T-helper 17 cell (primary cell): ENCODE measurements around the gene NUP210L. TPM values are rescaled to one million over a fixed set of nuclear protein-coding genes. Genes with fewer than 3 reads are reported as not detected.
A peak's percentile ranks its signal among the peaks of the same experiment; 100 is the strongest.

Experiments used
- ATAC-seq: fragments of 150-1000 bp; cut with Tn5 transposase; 2 replicates; pipeline ENCODE4 v1.10.0; 2021; ENCODE audit warnings: mild to moderate bottlenecking, moderate library complexity
- DNase-seq, 3 donors: peaks; one replicate each; pipeline versions ENCODE4 v3.0.0 to v3.0.0-alpha.2; 2020 to 2021
- H3K9me3 ChIP-seq: one replicate; pipeline ENCODE4 v1.7.0; 2013; ENCODE audit warnings: low read length, mild to moderate bottlenecking; ENCODE audit not compliant: control insufficient read depth, poor library complexity, severe bottlenecking
- H3K27ac Mint-ChIP-seq: one replicate; pipeline ENCODE4 v1.8.0; 2022; ENCODE audit warnings: mild to moderate bottlenecking, moderate library complexity, mixed read lengths
- H3K27me3 Mint-ChIP-seq: one replicate; pipeline ENCODE4 v1.8.0; 2022; ENCODE audit warnings: mixed read lengths
- H3K36me3 Mint-ChIP-seq: one replicate; pipeline ENCODE4 v1.8.0; 2022; ENCODE audit warnings: low read depth, mixed read lengths
- H3K4me1 Mint-ChIP-seq: one replicate; pipeline ENCODE4 v1.8.0; 2022; ENCODE audit warnings: mild to moderate bottlenecking, mixed read lengths
- H3K4me3 Mint-ChIP-seq: one replicate; pipeline ENCODE4 v1.8.0; 2022; ENCODE audit warnings: mild to moderate bottlenecking, moderate library complexity, mixed read lengths
- total RNA-seq, 4 donors: library from RNA in 2 of 4; stranded (reverse) in 2 of 4; gene quantifications; one replicate each; pipeline ENCODE4 v1.2.3 and lab custom pipeline; 2022 to 2026

NUP210L gene
- total RNA-seq, 2 donors from 2014 or later, result 0.07 TPM; not detected in 1

DNA sequence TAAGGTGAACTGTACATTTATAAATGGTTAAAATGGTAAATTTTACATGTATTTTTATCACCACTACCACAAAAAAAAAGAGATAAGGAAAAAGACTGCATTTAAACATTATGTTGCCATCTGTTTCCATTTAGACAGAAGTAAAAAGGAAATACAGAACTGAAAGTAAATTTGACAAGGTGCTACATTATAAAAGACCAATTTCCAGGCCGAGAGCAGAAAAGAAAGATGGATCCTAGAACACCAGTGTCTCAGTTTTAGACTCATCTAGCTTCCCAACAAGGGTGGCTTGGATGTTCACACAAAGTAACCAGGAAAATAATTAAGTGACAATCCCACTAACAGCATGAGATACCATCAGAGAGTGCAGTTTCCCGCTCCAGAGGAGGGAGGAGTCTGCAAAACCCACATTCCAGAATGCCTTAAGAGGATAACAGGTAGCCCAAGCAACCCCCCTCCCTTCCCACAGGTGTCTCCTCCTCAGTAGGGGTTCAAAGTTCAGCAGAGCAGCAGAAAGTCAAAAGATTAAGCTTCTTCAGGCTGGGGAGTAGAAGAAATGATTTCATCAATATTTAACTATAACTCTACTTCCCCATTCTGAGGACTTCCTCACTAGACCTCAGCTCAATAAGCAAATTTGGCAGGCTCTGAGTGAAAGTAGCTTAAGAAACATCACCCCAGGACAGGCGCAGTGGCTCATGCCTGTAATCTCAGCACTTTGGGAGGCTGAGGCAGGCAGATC lies 25.2 kb upstream of the NUP210L start:
- Mint-ChIP-seq H3K4me3 (peak overlapping the region; percentile 98), H3K27ac (peak overlapping the region; percentile 97), H3K36me3 (peaks cover 5% of the 10 kb centered on the region), H3K27me3 (no peaks in the 10 kb centered on the region), H3K4me1 (peaks cover 59% of the 10 kb centered on the region)
- ATAC-seq, result no peak
- no peaks in the 10 kb centered on the region for H3K9me3 ChIP-seq
- DNase-seq, result no peak

DNA sequence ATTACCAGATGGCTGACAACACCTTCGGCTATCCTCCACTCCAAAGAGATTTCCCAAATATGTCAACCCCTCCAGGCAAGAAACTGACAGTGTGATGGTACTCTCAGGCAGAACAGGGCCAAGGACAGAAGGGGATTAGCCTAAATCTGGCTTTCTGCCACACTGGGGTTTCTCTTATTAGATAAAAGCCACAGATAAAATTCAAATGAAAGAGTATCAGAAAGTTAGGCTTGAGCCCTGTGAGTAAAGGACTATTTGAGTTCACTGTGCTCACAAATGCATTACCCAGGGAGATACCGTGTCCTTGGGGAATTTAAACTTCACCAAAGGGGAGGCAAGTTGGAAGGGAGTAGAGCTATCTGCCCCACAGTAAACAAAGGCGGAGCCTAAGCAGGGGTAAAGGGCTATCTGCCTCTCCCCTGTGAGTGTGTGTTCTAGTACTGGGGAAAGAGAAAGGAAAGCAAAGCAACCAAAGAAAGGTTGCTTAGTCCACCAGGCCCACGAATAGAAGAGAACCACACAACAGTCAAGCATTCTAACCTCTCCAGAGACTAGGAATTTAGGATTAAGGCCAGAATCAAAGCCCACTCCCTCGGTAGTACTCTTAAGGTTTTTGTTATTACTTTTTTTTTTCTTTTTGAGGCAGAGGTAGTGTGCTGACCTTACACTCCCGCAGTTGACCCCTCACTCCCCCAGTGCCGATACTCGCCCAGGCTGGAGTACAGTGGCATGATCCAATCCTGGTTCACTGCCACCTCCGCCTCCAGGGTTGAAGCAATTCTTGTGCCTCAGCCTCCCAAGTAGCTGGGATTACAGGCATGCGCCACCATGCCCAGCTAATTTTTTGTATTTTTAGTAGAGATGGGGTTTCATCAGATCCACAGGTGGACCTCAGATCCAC lies 24.3 kb upstream of the NUP210L start:
- ATAC-seq, result no peak
- H3K4me1 Mint-ChIP-seq, result peaks cover 59% of the 10 kb centered on the region
- H3K27me3 Mint-ChIP-seq, result no peaks in the 10 kb centered on the region
- no peaks in the 10 kb centered on the region for H3K9me3 ChIP-seq
- DNase-seq, result no peak
- peak overlapping the region; percentile 97 for H3K27ac Mint-ChIP-seq
- peak overlapping the region; percentile 98 for H3K4me3 Mint-ChIP-seq
- peaks cover 5% of the 10 kb centered on the region for H3K36me3 Mint-ChIP-seq

DNA sequence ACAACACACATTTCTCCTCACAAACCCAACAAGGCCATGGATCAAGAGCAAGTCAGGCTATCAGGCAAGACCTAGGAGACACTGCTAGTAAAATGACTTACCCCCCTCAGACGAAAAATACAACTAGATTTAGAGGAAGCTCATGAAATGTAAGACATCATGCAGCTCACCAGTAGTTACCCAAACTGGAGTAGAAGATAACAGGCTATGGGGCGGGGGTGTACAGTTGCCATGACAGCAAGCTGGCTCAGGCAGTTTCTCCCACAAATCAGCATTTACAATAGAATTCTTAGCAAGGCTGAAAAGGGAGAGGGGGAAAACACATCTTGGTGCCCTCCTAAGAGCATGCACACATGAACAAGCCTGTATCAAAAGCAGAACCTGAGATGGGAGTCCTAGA lies 23.1 kb upstream of the NUP210L start:
- Mint-ChIP-seq H3K36me3 (peaks cover 4% of the 10 kb centered on the region), H3K27me3 (no peaks in the 10 kb centered on the region), H3K4me1 (peaks cover 54% of the 10 kb centered on the region), H3K27ac (peak overlapping the region; percentile 97), H3K4me3 (peak overlapping the region; percentile 98)
- H3K9me3 ChIP-seq, result no peaks in the 10 kb centered on the region
- no peak for DNase-seq
- no peak for ATAC-seq

DNA sequence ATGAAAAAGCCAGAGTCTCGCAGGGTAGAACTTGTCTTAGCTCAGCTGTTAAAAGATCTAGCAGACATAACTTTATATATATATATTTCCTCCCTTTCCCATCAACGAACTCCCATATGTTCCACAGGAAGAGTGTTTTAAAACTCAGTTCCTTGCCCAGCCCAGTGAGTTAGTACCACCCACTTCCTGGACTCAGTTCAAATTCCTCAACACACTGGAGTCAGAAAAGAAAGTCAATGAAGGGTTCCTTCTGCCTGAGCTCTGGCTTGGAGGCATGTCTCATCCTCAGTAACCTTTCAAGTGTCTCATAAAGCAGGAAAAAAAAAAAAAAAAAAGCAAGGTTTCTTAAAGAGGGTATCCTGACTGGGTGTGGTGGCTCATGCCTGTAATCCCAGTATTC lies 21.5 kb upstream of the NUP210L start:
- H3K36me3 Mint-ChIP-seq, result peaks cover 6% of the 10 kb centered on the region
- H3K27me3 Mint-ChIP-seq, result no peaks in the 10 kb centered on the region
- peak overlapping the region; percentile 97 for H3K27ac Mint-ChIP-seq
- H3K4me1 Mint-ChIP-seq, result peaks cover 50% of the 10 kb centered on the region
- DNase-seq, result no peak
- no peaks in the 10 kb centered on the region for H3K9me3 ChIP-seq
- no peak for ATAC-seq
- H3K4me3 Mint-ChIP-seq, result no peak overlapping the region

DNA sequence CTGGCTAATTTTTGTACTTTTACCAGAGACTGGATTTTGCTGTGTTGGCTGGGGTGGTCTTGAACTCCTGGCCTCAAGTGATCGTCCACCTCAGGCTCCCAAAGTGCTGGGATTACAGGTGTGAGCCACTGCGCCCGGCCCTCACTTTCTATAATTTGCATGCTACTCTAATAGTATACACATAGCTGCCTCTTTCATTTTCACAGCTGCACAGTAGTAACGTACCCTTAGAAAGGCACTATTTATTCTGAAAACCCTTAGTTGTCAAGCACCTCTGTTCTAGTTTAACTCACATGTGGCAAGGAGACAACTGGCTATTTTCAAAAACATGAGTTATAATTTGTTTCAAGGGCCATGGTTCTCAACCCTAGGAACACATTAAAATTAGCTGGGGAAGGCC lies 19.8 kb upstream of the NUP210L start:
- peaks cover 45% of the 10 kb centered on the region for H3K4me1 Mint-ChIP-seq
- no peaks in the 10 kb centered on the region for H3K9me3 ChIP-seq
- no peak overlapping the region for H3K4me3 Mint-ChIP-seq
- DNase-seq (no peak), ATAC-seq (no peak)
- no peaks in the 10 kb centered on the region for H3K27me3 Mint-ChIP-seq
- no peak overlapping the region for H3K27ac Mint-ChIP-seq
- peaks cover 10% of the 10 kb centered on the region for H3K36me3 Mint-ChIP-seq

DNA sequence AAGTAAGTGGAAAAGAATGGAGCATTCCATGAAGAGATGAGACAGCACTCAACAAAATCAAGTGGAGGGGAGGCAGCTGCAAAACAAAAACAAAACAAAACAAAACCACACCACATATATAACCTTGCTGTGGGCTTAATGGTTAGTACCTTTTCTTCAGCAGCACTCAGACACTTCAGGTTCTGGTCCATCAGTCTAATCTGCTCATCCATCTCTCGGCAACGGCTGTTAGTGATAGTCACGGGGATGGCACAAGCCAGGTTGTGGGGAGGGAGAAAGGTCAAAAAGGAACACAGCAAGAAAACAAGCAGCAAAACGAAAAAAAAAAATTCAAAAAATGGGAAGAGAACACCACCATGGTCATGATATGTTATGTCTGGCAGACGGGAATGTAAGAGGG lies 17.0 kb upstream of the NUP210L start:
- ATAC-seq, result no peak
- peaks cover 26% of the 10 kb centered on the region for H3K4me1 Mint-ChIP-seq
- no peak overlapping the region for H3K4me3 Mint-ChIP-seq

DNA sequence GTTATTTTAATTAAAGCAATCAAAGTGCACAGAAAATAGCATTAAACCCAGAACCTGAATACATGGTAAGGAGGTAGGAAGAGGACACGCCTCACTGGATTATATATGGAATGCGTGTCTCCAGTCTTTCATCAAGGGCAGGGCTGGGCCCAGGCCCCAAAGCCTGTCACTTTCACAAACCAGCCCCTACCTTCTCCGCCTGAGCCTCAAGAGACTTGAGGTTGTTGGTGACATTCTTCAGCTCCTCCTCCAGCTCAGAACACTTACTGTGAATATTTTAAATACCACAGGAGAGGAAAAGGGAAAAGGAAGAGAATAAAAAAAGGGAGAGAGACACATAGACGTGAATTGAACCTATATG lies 16.3 kb upstream of the NUP210L start:
- H3K4me3 Mint-ChIP-seq, result no peak overlapping the region
- peaks cover 23% of the 10 kb centered on the region for H3K4me1 Mint-ChIP-seq
- no peak for ATAC-seq
- peaks cover 13% of the 10 kb centered on the region for H3K36me3 Mint-ChIP-seq
- DNase-seq, result no peak
- no peaks in the 10 kb centered on the region for H3K27me3 Mint-ChIP-seq
- peak overlapping the region; percentile 91 for H3K27ac Mint-ChIP-seq
- H3K9me3 ChIP-seq, result no peaks in the 10 kb centered on the region

More for the DNA sequence above, 17.0 kb upstream of the NUP210L start:
- Mint-ChIP-seq H3K27me3 (no peaks in the 10 kb centered on the region), H3K36me3 (peaks cover 13% of the 10 kb centered on the region), H3K27ac (peak overlapping the region; percentile 88)
- no peaks in the 10 kb centered on the region for H3K9me3 ChIP-seq
- DNase-seq, result no peak

DNA sequence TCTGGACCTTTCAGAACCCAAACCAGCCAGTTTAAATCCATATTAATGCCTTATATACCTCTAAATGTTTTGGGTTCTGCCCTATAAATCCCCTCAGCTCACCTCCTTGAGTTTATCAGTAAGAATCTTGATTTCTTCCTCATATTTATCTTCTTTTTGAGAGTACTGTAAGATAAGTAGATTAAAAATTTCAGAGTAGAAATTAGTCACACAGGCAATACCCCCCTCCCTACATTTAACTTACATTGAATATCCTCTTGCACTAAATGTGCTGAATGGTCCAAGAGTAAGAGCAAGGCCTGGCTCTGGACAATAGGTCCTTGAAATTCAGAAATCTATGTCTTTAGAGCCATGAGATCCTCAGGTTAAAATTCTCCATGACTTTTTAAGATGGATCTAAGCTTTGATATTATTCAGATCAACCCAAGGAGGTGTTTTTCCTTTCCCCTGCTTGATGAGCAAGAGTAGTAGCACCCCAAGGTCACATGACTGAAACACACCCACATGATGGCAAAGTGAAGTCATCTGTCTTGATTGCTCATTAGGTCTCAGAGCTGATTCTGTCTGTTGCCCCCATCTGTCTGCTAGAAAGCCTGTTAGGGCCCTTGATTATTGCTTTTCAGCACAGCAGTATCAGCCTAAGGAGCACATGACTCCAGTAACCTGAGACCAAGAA lies 15.8 kb upstream of the NUP210L start:
- Mint-ChIP-seq H3K27me3 (no peaks in the 10 kb centered on the region), H3K4me3 (no peak overlapping the region), H3K4me1 (peaks cover 23% of the 10 kb centered on the region), H3K36me3 (peaks cover 16% of the 10 kb centered on the region), H3K27ac (peak overlapping the region; percentile 91)
- ATAC-seq (no peak), DNase-seq (no peak)
- H3K9me3 ChIP-seq, result no peaks in the 10 kb centered on the region

DNA sequence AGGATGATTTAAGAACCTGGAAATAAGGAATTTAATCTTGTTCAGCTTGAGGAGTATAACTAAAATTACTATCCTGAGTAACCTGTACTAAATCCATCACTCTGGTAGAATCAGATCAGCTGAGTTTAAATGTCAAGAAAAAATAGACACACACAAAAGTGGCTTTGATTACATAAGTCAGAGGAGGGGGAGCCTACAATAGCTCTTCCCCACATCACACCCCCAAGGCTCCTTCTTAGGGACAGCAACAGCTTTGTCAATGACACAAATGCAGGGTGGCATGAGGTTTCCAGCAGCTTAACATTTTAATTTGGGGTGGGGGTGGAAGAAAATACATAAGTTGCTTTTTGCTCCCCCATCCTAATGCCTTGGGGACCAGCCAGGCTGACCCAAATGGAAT lies 12.6 kb upstream of the NUP210L start:
- H3K4me3 Mint-ChIP-seq, result no peak overlapping the region
- peak overlapping the region; percentile 91 for H3K27ac Mint-ChIP-seq
- no peak for ATAC-seq
- H3K4me1 Mint-ChIP-seq, result peaks cover 34% of the 10 kb centered on the region
- no peaks in the 10 kb centered on the region for H3K9me3 ChIP-seq
- H3K36me3 Mint-ChIP-seq, result peaks cover 27% of the 10 kb centered on the region
- no peaks in the 10 kb centered on the region for H3K27me3 Mint-ChIP-seq
- DNase-seq, result no peak

DNA sequence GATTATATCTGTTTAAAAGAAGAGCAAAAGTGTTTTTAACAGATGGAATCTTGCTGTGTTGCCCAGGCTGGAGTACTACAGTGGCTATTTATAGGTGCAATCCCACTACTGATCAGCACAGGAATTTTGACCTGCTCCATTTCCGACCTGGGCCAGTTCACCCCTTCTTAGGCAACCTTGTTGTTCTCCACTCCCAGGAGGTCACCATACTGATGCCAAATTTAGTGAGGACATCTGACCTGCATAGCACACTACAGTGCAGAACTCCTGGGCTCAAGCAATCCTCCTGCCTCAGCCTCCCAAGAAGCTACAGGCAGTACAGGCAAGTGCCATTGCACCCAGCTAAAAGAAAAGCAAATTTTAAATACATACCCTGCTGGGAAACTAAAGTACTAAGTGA lies 11.3 kb upstream of the NUP210L start:
- no peak overlapping the region for H3K4me3 Mint-ChIP-seq
- no peak for DNase-seq
- no peaks in the 10 kb centered on the region for H3K27me3 Mint-ChIP-seq
- H3K9me3 ChIP-seq, result no peaks in the 10 kb centered on the region
- H3K27ac Mint-ChIP-seq, result peak overlapping the region; percentile 6
- H3K4me1 Mint-ChIP-seq, result peaks cover 27% of the 10 kb centered on the region
- no peak for ATAC-seq
- peaks cover 21% of the 10 kb centered on the region for H3K36me3 Mint-ChIP-seq

DNA sequence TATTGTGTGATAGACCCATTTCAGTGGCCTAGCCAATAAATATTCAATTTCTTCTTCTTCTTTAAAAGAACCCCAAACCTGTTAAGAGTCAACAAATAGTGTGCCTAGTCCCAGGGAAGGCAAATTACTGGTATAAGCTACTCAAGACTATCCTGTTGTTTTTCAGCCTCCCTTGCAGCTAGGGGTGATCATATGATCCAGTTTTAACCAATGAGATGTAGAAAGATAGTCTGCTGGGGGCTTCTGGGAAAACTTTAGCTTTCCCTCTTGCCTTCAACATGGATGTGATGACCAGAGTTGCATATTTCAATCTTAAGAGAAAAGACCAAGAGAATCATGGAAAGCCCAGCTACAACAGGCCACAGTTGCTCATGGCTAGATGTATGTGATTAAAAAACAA lies 4.7 kb upstream of the NUP210L start:
- no peaks in the 10 kb centered on the region for H3K27me3 Mint-ChIP-seq
- no peak overlapping the region for H3K4me3 Mint-ChIP-seq
- peaks cover 40% of the 10 kb centered on the region for H3K4me1 Mint-ChIP-seq
- no peak for DNase-seq
- H3K9me3 ChIP-seq, result no peaks in the 10 kb centered on the region
- peak overlapping the region; percentile 94 for H3K27ac Mint-ChIP-seq
- peaks cover 13% of the 10 kb centered on the region for H3K36me3 Mint-ChIP-seq
- ATAC-seq, result no peak

DNA sequence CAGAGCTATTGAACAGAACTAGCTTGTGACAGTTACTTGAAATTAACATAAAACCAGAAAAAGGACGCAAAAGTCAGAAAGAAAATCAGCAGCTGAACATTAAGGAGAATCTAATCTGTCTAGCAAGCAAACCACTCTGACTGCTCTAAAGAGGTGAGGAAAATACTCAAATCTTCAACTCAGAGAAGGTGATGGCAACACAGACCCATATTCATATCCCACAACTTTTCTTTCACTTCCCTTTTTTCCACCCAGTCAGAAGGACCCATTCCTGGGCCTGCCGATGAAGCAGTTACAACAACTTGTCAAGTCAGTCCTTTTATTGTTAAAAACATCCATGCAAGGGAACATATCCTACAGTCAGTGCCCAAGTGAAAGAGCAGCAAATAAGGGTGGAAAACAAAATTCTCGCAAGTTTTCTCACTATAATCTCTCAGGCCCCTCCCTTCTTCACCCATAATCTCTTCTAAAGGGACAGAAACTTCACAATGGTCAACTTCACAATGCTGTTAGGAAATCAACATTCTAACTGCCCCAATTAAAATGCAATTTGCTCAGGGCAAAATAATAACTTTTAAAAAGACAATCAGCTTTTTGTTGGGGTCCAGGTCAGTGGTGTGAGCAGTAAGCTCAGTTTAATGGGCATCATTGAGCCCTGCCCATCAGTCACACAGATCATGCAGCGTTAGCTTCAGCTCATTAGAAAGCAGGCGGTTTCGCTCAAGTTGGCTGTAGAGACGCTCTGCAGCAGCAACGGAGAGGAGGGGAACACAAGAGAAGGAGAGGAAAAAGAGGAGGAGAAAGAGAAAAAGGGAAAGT lies 3.6 kb upstream of the NUP210L start:
- Mint-ChIP-seq H3K27me3 (no peaks in the 10 kb centered on the region), H3K4me1 (peaks cover 45% of the 10 kb centered on the region), H3K27ac (peak overlapping the region; percentile 94), H3K36me3 (peaks cover 8% of the 10 kb centered on the region), H3K4me3 (peak overlapping the region; percentile 86)
- no peaks in the 10 kb centered on the region for H3K9me3 ChIP-seq
- ATAC-seq (peak; percentile 1), DNase-seq (no peak)
